Fibroblast of lung (primary cell): ENCODE measurements around the gene RCAN1. TPM values are rescaled to one million over a fixed set of nuclear protein-coding genes. Genes with fewer than 3 reads are reported as not detected.

Source experiments
- DNase-seq, 2 donors: peaks; one replicate each; pipeline versions ENCODE4 v3.0.0 to v3.0.0-alpha.2; 2010; ENCODE audit warnings: low read depth in 2 of 2
- H2AFZ ChIP-seq: 2 replicates; pipeline ENCODE4 v1.5.1; 2012; ENCODE audit warnings: low read length, control low read depth, inconsistent platforms
- H3K27ac ChIP-seq: 2 replicates; pipeline ENCODE4 v1.5.1; 2011; ENCODE audit warnings: low read length, control low read depth; ENCODE audit not compliant: insufficient read depth
- H3K27me3 ChIP-seq: 2 replicates; pipeline ENCODE4 v1.5.1; 2011; ENCODE audit warnings: mild to moderate bottlenecking, low read length; ENCODE audit not compliant: control insufficient read depth, insufficient read depth
- H3K36me3 ChIP-seq: 2 replicates; pipeline ENCODE4 v1.5.1; 2011; ENCODE audit warnings: low read length; ENCODE audit not compliant: control insufficient read depth, insufficient read depth
- H3K4me1 ChIP-seq: 2 replicates; pipeline ENCODE4 v1.5.1; 2011; ENCODE audit warnings: low read length; ENCODE audit not compliant: control insufficient read depth, insufficient read depth; ENCODE audit errors: extremely low read depth
- H3K4me2 ChIP-seq: 2 replicates; pipeline ENCODE4 v1.5.1; 2011; ENCODE audit warnings: low read length, control low read depth; ENCODE audit not compliant: insufficient read depth; ENCODE audit errors: extremely low read depth
- H3K4me3 ChIP-seq, 4 experiments: fragments of 200-600 bp in 1 of 4; sonication (generic) in 1 of 4; replicated peaks in 1 of 4; 2 replicates each; pipeline ENCODE4 v1.5.1; 2011 to 2016; ENCODE audit warnings: low read length in 4 of 4, low read depth in 3 of 4, mild to moderate bottlenecking in 3 of 4, control low read depth in 2 of 4, inconsistent platforms in 1 of 4, mixed read lengths in 1 of 4; ENCODE audit not compliant: insufficient read depth in 1 of 4; ENCODE audit errors: control extremely low read depth in 1 of 4
- H3K79me2 ChIP-seq: 2 replicates; pipeline ENCODE4 v1.5.1; 2012; ENCODE audit warnings: mild to moderate bottlenecking, low read length, inconsistent platforms; ENCODE audit not compliant: control insufficient read depth, insufficient read depth
- H3K9ac ChIP-seq: 2 replicates; pipeline ENCODE4 v1.5.1; 2011; ENCODE audit warnings: mild to moderate bottlenecking, low read length, control low read depth; ENCODE audit not compliant: insufficient read depth
- H3K9me3 ChIP-seq: 2 replicates; pipeline ENCODE4 v1.5.1; 2012; ENCODE audit warnings: low read depth, low read length; ENCODE audit not compliant: control insufficient read depth, insufficient read depth
- H4K20me1 ChIP-seq: 2 replicates; pipeline ENCODE4 v1.5.1; 2011; ENCODE audit warnings: low read length; ENCODE audit not compliant: control insufficient read depth, insufficient read depth; ENCODE audit errors: extremely low read depth
- CTCF ChIP-seq, 2 donors: IDR thresholded peaks in 1 of 2; conservative IDR thresholded peaks in 1 of 2; 1 replicate in 1 of 2; 2 replicates in 1 of 2; pipeline ENCODE4 v1.5.1; 2011 to 2012; ENCODE audit warnings: low read length in 2 of 2, control low read depth in 1 of 2, inconsistent platforms in 1 of 2, low read depth in 1 of 2, mild to moderate bottlenecking in 1 of 2
- EZH2 ChIP-seq: IDR thresholded peaks from 2 replicates; pipeline ENCODE4 v1.5.1; 2012; ENCODE audit warnings: low read length, control low read depth, mild to moderate bottlenecking; ENCODE audit errors: missing control alignments
- polyA plus RNA-seq, 2 donors: library from polyadenylated mRNA; depleted of rRNA in 1 of 2; stranded (reverse) in 1 of 2; unstranded in 1 of 2; fragments of >200 nt; gene quantifications; 2 replicates each; pipeline ENCODE4 v1.2.1, GENCODE V29; 2011 to 2012; ENCODE audit warnings: missing spikeins in 1 of 2
- total RNA-seq: library from RNA; depleted of rRNA; stranded (reverse); fragments of >200 nt; gene quantifications from 2 replicates; pipeline ENCODE4 v1.2.1, GENCODE V29; 2014

The RCAN1 gene
- total and polyA plus RNA-seq, 2 donors (not counting 1 experiment from before 2014, with no cell fraction given) = 94.8 to 259 TPM

GRCh38 chr21:34545079-34545884 lies 69.6 kb downstream of the RCAN1 start:
- H3K9me3 ChIP-seq = no peaks in the 10 kb centered on the region
- peak overlapping the region in 1 of 4 experiments; percentile 6 for H3K4me3 ChIP-seq
- H3K27me3 ChIP-seq = no peaks in the 10 kb centered on the region
- H3K27ac ChIP-seq = peak overlapping the region; percentile 81
- no peaks in the 10 kb centered on the region for H3K36me3 ChIP-seq
- DNase-seq = peak; percentile 82 to 89
- peak overlapping the region; percentile 9 for H3K9ac ChIP-seq
- TF ChIP-seq EZH2 (no peak), CTCF (conservative IDR thresholded peaks at IDR 0.05 in 1 of 2, IDR thresholded peaks at IDR 0.05 in 1 of 2; ENCODE audit: low read depth in 1 of 2, low read length in 2 of 2) (no peak)
- H4K20me1 ChIP-seq = no peaks in the 10 kb centered on the region
- H3K79me2 ChIP-seq = no peaks in the 10 kb centered on the region
- H2AFZ ChIP-seq = peak overlapping the region; percentile 58
- H3K4me1 ChIP-seq = peaks cover 6% of the 10 kb centered on the region
- H3K4me2 ChIP-seq = peak overlapping the region; percentile 73

GRCh38 chr21:34544032-34544496 lies 70.8 kb downstream of the RCAN1 start:
- Histone ChIP-seq H3K4me3 (no peak overlapping the region), H3K9ac (no peak overlapping the region), H4K20me1 (no peaks in the 10 kb centered on the region), H3K27me3 (no peaks in the 10 kb centered on the region), H3K79me2 (no peaks in the 10 kb centered on the region), H3K4me2 (no peak overlapping the region), H3K9me3 (no peaks in the 10 kb centered on the region), H3K4me1 (peaks cover 6% of the 10 kb centered on the region), H3K36me3 (no peaks in the 10 kb centered on the region), H2AFZ (no peak overlapping the region), H3K27ac (peak overlapping the region; percentile 81)
- no peak for TF ChIP-seq EZH2
- TF ChIP-seq CTCF (conservative IDR thresholded peaks at IDR 0.05 in 1 of 2, IDR thresholded peaks at IDR 0.05 in 1 of 2; ENCODE audit: low read depth in 1 of 2, low read length in 2 of 2) = peak; percentile 40 to 51
- DNase-seq = peak; percentile 69 to 77

DNA sequence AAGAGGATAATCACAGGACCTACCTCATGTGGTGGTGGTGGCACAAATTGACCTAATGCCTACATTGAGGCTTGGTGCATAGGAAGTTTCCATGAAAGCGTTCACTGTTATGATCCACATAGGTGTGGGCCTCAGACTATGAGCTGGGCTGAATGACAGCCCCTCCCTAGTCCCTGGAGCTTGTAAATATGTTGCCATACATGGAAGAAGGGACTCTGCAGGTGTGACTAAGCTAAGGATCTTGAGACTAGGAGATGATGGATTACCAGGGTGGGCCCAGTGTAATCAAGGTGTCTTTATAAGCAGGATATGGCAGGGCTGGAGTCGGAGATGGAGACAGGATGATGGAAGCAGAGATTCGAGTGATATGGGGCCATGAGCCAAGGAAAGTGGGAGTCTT lies 71.9 kb downstream of the RCAN1 start:
- H3K9ac ChIP-seq = no peak overlapping the region
- H3K27me3 ChIP-seq = no peaks in the 10 kb centered on the region
- peaks cover 6% of the 10 kb centered on the region for H3K4me1 ChIP-seq
- no peak overlapping the region for H3K27ac ChIP-seq
- no peak for TF ChIP-seq EZH2
- TF ChIP-seq CTCF (conservative IDR thresholded peaks at IDR 0.05 in 1 of 2, IDR thresholded peaks at IDR 0.05 in 1 of 2; ENCODE audit: low read depth in 1 of 2, low read length in 2 of 2) = no peak
- H3K4me2 ChIP-seq = no peak overlapping the region
- H2AFZ ChIP-seq = no peak overlapping the region
- no peak overlapping the region for H3K4me3 ChIP-seq
- H3K36me3 ChIP-seq = no peaks in the 10 kb centered on the region
- H4K20me1 ChIP-seq = no peaks in the 10 kb centered on the region
- no peaks in the 10 kb centered on the region for H3K9me3 ChIP-seq
- no peaks in the 10 kb centered on the region for H3K79me2 ChIP-seq
- no peak for DNase-seq
